OCI-M1 (cell line): Measurements from ENCODE around the gene LCE1C.

Source experiments
- DNase-seq: peaks from one replicate; lab custom pipeline; 2025; lab: John Stamatoyannopoulos, UW

The LCE1C gene, protein sequence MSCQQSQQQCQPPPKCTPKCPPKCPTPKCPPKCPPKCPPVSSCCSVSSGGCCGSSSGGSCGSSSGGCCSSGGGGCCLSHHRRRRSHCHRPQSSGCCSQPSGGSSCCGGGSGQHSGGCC

DNA sequence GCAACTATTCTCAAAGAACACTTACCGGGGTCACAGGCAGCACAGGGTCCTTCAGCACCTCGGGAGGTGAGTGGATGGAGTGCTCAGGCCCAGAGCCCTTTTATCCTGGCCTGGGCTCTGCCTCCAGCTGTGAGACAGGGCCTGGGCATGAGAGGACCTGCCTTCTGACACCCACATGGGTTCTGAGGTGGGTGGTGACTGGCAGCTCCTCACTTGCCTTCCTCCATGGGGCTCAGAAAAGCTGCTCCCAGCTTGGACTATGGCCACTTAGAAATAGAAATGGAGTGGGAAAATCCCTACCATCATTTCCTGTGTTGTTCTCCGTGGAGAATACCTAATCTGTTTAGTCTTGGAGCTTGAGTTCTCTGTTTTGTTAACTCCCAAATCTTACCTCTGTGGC lies at the start of gene LCE1C:
LCE1C (minus strand) TSS at position 76 of the 400 bp plus-strand sequence. CDS start 1,173 bp downstream, outside the sequence.
- no peak for DNase-seq

DNA sequence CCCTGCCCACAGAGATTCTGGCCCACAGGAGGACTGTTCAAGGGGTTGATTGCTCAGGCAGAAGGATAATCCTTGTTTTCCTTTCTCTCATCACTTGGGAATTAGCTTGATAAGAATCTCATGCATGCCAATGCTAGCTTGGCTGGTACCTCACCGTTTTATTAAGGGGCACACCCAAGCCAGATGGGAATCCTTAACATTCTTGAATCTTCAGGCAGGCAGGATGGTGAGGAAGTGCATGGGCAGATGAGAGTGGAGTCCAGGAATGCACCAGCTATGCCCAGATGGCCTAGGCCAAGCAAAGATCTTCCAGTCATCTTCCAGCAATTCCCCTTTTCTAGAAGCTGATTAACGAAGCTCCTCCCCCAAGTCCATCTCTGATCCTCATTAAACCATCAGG lies 49.2 kb upstream of the LCE1C start:
- no peak for DNase-seq

DNA sequence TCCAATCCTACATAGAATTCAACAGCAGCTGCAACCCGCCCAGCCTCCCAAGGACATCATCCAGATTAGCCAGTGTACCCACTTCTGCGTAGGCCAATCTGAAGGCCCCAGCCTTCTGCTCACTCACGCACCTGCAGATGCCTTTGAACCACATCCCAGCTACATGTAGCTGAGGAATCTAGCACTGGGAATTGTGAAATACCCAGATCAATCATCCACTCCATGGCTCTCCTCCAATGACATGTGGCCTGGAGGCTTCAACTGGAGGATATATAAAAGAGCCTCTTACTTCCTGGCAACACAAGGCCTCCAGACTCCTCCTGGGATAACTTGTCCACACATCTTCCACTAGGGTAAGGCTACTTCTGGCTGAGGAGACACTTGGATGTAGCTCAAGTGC lies 36.1 kb upstream of the LCE1C start, which contains the start of gene LCE6A:
LCE6A (plus strand) TSS at position 301 of the 400 bp plus-strand sequence. CDS start 665 bp downstream, outside the sequence.
- no peak for DNase-seq

DNA sequence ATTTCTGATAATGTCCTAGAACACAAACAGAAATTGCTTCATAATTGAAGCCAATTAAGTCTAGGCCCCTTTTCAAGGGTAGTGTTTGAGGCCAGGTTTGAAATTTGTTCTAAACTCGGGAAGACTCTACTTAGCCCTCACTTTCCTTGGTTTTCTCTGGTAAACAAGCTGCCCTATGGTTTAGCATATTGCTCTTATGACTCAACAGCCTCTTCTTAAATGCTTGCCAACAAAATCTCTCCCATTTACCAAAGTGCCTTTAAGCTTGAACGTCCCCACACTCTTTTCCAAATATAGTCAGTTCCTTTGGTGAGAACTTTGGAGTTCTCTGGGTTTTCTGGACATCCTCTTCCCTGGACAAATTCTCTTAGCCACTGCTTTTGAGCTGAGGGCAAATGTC lies 30.4 kb upstream of the LCE1C start:
- DNase-seq: no peak

DNA sequence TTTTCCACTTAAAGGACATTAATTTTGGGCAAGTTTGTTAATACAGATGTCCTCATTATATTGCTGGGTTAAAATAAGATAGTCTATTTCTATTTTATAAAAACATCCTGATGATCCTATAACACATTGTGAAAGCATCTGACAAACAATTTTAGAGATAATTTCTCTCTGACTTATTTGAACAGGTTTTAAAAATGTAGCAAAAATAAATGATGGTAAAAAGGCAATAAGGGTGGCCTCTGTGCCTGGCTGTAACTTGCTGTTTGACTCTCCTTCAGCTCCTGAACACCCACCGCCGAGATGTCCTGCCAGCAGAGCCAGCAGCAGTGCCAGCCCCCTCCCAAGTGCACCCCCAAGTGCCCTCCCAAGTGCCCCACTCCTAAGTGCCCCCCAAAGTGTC lies 20.7 kb upstream of the LCE1C start, which contains the start of gene LCE1A:
LCE1A (plus strand) TSS at position 301 of the 400 bp plus-strand sequence; CDS start at position 301, 0 bp downstream.
- DNase-seq: no peak

DNA sequence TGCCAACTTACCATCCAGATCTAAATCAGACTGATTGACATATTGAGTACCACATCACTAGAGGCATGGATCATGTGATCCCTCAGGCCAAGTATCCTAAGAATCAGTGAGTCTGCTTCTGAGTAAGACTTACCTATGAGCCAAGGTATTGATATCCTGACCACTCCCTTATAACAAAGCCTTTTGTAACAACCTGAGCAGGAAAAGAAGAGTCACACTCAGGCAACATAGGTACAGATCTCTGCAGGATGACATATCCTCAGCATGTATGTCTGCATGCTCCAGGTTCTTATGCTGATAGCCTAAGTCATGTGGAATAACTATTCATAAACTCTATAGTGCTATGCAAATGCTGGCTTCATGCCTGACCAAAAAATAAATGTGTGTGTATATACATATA lies 18.5 kb upstream of the LCE1C start:
- DNase-seq: no peak

DNA sequence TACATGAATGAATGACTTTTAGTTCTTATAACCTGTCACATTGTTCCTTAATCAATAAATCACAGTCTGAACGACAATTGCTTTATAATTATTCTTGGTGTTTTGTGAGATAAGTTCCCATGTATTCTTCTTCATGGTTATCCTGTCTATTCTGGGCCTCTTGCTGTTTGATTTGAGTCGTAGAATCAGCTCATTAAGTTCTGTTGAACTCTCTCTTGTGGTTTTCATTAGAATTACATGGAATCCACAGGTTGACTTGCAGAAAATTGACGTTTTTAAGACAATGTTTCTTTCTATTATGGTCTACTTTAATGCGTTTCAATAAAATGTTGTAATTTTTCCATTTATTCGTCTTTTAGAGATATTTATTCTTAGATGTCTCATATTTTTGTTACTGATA lies 16.8 kb upstream of the LCE1C start:
- no peak for DNase-seq

DNA sequence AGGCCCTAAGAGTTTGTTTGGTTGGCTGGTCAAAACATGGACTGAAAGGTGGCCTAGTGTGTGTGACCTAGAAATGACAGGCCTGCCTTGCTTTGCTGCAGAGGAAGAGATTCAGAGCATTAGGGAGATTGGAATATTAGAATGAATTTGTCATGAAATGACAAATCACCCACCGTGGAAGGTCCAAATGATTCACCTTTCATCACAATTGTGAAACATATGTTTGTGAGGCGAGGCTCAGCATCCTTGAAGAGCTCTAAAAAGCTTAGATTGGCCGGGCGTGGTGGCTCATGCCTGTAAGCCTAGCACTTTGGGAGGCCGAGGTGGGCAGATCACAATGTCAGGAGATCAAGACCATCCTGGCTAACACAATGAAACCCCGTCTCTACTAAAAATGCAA lies 10.9 kb upstream of the LCE1C start:
- no peak for DNase-seq

DNA sequence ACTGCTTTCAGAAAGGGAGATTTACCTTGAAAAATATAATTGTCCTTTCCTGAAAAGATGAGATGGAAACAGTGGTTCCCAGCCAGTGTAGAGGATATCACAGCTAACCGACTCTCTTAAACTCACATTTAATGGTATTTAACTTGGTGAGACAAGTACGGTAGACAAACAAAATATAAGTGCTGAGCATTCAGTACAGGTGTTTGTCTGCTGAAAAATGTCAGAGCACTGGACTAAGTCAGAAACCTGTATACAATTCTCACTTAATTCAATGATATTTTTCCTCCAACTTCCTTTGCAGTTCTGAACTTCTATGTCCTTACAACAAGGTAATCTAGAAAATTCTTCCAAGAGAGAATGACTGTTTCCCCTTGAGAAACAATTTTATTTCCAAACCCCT lies 5.2 kb upstream of the LCE1C start, which contains the start of gene LCE1B:
LCE1B (plus strand) TSS at position 301 of the 400 bp plus-strand sequence. CDS start 476 bp downstream, outside the sequence.
- no peak for DNase-seq

DNA sequence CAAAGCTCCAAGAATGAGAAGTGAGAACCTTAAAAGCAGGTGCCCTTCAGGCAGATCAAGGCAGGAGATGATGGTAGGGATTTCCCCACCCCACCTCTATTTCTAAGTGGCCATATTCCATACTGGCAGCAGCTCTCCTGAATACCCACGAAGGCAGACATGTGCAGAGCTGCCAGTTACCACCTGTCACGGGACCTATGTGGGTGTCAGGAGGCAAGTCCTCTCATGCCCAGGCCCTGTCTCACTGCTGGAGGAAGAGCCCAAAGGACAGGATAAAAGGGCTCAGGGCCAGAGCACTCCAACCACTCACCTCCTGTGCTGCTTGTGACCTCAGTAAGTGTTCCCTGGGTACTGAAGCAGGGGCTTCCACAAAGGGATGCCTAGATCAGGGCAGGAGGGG lies 4.6 kb upstream of the LCE1C start:
- DNase-seq: no peak

DNA sequence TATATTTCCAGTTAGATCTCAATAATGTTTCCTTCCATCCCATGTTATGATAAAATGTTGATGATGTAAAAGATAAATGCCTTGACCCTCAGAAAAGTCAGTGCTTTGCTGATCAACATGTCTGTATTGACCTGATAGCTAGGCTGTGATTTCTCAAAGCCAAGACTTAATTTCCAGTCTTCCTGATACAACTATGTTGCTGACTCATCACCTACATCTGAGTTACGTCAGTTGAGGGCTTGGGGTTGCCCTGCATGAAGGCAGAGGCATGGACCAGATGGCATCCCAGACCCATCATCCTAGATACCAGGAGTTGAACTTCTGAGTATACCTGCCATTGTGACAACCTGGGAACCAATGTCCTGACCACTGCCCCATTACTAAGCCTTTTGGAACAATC lies 5.1 kb downstream of the LCE1C start:
- no peak for DNase-seq

DNA sequence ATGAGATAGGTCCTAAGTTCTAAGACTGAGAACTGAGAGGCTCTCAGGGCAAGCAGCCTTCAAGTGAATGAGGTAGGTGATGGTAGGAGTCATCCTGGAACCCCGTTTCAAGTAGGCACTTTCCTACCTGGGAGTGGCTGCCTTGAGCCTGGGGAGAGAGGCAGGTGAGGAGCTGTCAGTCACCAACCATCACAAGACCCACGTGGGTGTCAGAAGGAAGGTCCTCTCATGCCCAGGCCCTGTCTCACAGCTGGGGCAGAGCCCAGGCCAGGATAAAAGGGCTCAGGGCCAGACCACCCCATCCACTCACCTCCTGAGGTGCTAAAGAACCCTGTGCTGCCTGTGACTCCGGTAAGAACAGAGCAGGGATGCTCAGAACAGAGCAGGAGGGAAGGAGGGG lies 10.0 kb downstream of the LCE1C start, which contains the start of gene LCE1D:
LCE1D (plus strand) TSS at position 301 of the 400 bp plus-strand sequence. CDS start 1,074 bp downstream, outside the sequence.
- no peak for DNase-seq

DNA sequence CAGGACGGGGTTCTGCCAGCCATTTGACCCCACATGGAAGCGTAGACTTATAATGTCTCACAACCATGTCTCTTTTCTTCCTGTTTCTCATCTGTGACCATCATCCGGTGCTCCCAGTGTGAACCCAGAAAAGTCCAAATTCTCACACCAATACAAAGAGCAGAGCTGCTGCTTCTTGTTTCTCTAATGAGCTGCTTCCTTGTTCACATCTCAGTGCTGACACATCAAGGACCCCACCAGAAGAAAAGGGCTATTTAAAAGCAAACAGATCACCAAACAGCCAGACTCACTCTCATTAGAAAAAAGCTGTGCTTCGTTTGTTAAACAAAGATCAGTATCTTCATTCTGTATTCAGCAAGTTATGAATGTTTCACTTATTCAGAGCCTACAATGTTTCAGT lies 10.8 kb downstream of the LCE1C start:
- no peak for DNase-seq

DNA sequence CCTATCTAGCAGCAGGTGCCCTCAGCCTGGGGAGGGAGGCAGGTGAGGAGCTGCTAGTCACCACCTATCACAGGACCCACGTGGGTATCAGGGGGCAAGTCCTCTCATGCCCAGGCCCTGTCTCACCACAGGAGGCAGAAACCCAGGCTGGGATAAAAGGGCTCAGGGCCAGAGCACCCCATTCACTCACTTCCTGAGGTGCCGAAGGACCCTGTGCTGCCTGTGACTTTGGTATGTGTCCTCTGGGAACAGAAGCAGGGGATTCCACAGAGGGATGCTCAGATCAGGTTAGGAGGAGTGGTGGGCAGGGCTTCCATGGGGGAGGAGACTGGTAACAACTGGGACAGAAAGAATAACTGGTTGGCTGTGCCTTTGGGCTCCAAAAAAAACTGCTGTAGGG lies 20.4 kb downstream of the LCE1C start, which contains the start of gene LCE1E:
LCE1E (plus strand) TSS at position 181 of the 400 bp plus-strand sequence. CDS start 1,043 bp downstream, outside the sequence.
- DNase-seq: no peak

DNA sequence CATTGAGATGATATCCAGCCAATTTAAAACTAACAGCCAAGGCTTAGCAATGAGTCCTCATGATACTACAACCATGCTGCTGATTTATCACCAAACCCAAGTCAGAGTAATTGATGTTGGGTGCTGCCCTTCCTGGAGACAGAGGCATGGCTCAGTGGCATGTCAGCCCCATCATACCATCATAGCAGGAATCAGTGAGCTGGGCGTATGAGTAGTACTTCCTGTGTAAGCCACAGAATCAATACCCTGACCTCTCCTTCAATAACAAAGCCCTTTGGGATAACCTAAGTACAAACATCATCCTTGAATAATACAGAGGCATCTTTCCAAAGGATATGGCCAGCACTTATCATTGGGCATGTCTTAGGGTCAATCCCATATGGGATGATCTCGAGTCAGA lies 23.4 kb downstream of the LCE1C start:
- DNase-seq: no peak

DNA sequence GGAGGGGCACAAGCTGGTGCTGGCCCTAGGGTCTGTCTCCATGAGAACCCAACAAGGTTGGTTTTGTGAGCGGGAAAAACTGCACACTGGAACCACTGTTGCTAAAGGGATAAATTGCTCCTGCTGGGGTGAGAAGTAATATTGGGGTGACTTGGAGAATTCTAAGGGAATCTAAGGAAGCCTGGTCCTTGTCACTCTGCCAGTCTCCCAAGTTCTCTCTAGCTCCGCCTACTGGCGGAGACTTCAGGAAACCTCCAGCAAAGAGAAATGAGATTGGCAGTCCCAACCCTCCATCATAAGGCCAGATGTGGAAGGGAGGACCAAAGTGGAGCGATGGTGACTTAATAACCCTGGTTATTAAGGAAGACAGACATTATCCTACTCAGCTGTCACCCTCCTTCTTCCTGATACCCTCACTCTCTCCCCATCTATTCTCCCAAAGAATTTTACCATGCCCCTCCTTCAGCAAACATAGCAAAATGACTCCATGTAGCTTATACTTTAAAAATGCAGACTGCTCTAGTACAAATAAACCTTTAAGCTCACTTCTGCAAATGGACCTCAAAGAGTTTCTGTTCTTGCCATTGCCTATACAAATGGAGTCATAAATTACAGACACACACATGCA lies 28.8 kb downstream of the LCE1C start:
- peak; percentile 47 for DNase-seq

DNA sequence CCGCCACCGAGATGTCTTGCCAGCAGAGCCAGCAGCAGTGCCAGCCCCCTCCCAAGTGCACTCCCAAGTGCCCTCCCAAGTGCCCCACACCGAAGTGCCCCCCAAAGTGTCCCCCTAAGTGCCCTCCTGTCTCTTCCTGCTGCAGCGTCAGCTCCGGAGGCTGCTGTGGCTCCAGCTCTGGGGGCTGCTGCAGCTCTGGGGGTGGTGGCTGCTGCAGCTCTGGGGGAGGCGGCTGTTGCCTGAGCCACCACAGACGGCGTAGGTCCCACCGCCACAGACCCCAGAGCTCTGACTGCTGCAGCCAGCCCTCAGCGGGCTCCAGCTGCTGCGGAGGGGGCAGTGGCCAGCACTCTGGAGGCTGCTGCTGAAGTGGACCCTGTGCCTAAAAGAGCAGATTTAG lies 30.1 kb downstream of the LCE1C start:
- DNase-seq: no peak

DNA sequence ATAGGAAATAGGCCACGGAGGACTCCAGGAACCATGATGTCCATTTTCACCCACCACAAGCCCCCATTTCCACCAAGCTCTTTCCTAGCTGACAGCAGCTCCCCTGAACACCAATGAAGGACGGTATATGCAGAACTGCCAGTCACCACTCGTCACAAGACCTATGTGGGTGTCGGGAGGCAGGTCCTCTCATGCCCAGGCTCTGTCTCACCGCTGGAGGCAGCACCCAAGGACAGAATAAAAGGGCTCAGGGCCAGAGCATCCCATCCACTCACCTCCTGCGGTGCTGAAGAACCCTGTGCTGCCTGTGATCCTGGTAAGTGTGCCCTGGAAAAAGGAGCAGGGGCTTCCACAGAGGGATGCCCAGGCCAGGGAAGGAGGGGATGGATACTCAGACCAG lies 31.6 kb downstream of the LCE1C start, which contains the start of gene LCE1F:
LCE1F (plus strand) TSS at position 266 of the 400 bp plus-strand sequence. CDS start 1,232 bp downstream, outside the sequence.
- DNase-seq: no peak

DNA sequence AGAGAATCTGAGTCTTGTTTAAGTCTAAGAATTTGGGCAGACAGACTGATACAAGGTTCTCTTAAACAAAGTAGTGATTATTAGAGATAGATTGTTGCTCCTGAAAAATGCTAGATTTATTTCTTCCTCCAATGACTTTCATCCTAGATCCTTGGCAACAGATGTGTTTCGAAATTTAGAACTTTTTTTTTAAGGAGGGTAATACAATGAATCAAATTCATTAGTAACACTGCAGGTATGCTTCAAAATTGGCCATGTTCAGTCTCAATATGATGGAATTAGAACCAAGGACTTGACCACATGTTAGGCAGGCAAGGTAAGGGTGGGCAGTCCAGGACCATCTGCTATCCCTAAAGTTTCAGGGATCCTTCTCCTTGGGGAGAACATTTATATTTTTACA lies 36.0 kb downstream of the LCE1C start:
- DNase-seq: no peak

DNA sequence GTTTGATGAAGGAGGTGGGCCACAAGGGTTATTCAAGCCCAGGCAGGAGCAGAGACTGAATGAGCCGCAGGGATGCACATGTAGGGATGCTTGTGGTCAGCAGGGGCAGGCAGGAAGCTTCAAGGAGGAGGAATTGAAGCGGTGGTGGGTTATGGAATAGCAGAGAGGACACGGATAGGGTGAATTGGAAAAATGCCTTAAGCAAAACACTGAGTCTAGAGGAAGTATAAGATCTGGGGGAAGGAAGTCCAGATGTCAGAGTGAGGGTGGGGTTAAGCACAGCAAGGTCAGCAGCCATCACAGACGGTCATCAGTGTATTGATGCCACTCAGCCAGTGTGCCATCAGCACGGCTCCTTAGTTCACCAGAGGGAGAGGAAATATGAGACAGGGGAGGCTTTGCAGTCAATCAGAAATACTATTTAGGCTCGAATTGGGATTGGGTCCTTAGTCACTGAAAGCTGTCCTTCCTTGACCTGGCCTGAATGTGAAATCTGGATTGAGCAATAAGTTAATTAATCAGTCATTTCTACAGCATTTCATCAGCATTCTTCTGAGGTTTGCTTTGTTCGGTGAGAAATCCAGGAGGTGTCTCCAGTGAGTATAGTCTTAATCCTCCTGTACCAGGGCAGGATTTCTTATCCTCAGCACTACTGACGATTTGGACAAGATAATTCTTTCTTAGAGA lies 37.5 kb downstream of the LCE1C start:
- peak; percentile 24 for DNase-seq

DNA sequence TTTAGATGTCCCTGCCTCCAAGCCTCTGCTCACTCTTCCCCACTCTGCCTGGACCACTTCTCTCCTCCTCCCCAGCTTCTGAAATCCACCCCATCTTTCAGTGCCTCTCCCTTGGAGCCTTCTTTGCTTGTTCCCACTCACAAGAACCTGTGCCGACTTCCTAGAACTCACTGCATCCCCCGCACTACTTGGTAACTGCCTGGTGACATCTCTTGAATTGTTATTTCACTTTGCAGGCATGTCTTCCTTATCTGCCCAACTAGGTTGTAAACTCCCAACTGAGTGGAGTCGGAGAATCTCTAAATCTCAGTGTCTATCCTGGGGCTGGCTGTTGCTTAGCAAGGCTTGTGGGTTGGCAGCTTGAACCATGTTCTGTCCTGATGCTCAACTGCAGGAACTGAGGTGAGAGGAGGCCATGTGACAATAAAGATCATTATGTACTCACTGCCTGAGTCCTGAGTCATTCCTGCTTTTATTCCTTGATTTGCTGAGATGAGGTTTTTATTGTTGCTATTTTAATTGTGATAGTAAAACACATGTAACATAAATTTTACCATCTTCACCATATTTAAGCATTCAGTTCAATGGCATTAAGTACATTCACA lies 44.7 kb downstream of the LCE1C start:
- no peak for DNase-seq

DNA sequence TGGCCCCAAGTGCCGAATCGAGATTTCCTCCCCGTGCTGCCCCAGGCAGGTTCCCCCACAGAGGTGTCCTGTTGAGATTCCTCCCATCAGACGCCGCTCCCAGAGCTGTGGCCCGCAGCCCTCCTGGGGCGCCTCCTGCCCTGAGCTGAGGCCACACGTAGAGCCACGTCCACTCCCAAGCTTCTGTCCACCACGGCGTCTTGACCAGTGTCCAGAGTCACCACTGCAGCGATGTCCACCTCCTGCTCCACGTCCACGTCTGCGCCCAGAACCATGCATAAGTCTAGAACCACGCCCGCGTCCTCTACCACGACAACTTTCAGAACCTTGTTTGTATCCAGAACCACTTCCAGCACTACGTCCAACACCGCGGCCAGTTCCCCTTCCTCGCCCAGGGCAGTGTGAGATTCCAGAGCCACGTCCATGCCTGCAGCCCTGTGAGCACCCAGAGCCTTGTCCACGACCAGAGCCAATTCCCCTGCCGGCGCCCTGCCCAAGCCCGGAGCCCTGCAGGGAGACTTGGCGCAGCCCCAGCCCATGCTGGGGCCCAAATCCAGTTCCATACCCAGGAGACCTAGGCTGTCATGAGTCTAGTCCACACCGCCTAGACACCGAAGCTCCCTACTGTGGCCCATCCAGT lies 45.8 kb downstream of the LCE1C start:
- DNase-seq: no peak
